B cell (primary cell): ENCODE results near the gene PIN1. TPM values are rescaled to one million over a fixed set of nuclear protein-coding genes. Genes with fewer than 3 reads are reported as not detected.

Experiments
- ATAC-seq: fragments of 200-7000 bp; cut with Tn5 transposase; one replicate; pipeline ENCODE4 v1.10.0; 2021; ENCODE audit warnings: low read depth, mild to moderate bottlenecking, moderate number of reproducible peaks, moderate library complexity
- CTCF ChIA-PET: fragments of 350-600 bp; sonication (Branson Sonifier 250); formaldehyde crosslinking; loops from one replicate; lab custom pipeline; 2021; ENCODE audit warnings: antibody characterized with exemption, inconsistent platforms; lab: Charles Lee
- POLR2A ChIA-PET: fragments of 350-600 bp; sonication (Branson Sonifier 250); formaldehyde crosslinking; loops from one replicate; lab custom pipeline; 2021; ENCODE audit warnings: antibody characterized with exemption; lab: Charles Lee
- DNase-seq: peaks from one replicate; pipeline ENCODE4 v3.0.0; 2013
- H2AFZ ChIP-seq: 2 replicates; pipeline ENCODE4 v1.6.1; 2012; ENCODE audit warnings: mild to moderate bottlenecking, low read depth, low read length; ENCODE audit not compliant: insufficient read depth, poor library complexity, severe bottlenecking
- H3K27ac ChIP-seq, 2 donors: 1 replicate in 1 of 2; 2 replicates in 1 of 2; pipeline ENCODE4 v1.5.1; 2012 to 2013; ENCODE audit warnings: low read length in 2 of 2, mild to moderate bottlenecking in 2 of 2, moderate library complexity in 1 of 2
- H3K27me3 ChIP-seq, 4 experiments: fragments of 200-600 bp in 1 of 4; sonication (generic) in 1 of 4; replicated peaks in 1 of 4; 1 replicate in 2 of 4; 2 replicates in 2 of 4; pipeline versions ENCODE4 v1.6.1 to v1.7.0; 2013 to 2016; ENCODE audit warnings: low read length in 3 of 4, mild to moderate bottlenecking in 2 of 4, mixed read lengths in 1 of 4, moderate library complexity in 1 of 4; ENCODE audit not compliant: insufficient read depth in 4 of 4, control insufficient read depth in 3 of 4; ENCODE audit errors: control extremely low read depth in 1 of 4
- H3K36me3 ChIP-seq, 2 experiments: replicated peaks in 1 of 2; 1 replicate in 1 of 2; 2 replicates in 1 of 2; pipeline versions ENCODE4 v1.6.1 to v1.7.1; 2013; ENCODE audit warnings: low read length in 1 of 2; ENCODE audit not compliant: insufficient read depth in 2 of 2, control insufficient read depth in 1 of 2; ENCODE audit errors: control extremely low read depth in 1 of 2, extremely low read depth in 1 of 2
- H3K4me1 ChIP-seq, 2 donors: fragments of 200-600 bp in 1 of 2; sonication (generic) in 1 of 2; 1 replicate in 1 of 2; 2 replicates in 1 of 2; pipeline versions ENCODE4 v1.5.1 to v1.6.1; 2013 to 2017; ENCODE audit warnings: low read length in 2 of 2; ENCODE audit not compliant: control insufficient read depth in 2 of 2, insufficient read depth in 2 of 2
- H3K4me2 ChIP-seq: replicated peaks from 2 replicates; pipeline ENCODE3; 2012; ENCODE audit warnings: mild to moderate bottlenecking, low read depth, low read length; ENCODE audit not compliant: poor library complexity, severe bottlenecking
- H3K4me3 ChIP-seq, 5 experiments: fragments of 200-600 bp in 1 of 5; sonication (generic) in 1 of 5; 1 replicate in 3 of 5; 2 replicates in 2 of 5; pipeline versions ENCODE4 v1.5.1 to v1.7.0; 2011 to 2016; ENCODE audit warnings: low read length in 4 of 5, mild to moderate bottlenecking in 4 of 5, low read depth in 2 of 5, control low read depth in 1 of 5, moderate library complexity in 1 of 5; ENCODE audit not compliant: insufficient read depth in 1 of 5; ENCODE audit errors: control extremely low read depth in 1 of 5, extremely low read depth in 1 of 5
- H3K79me2 ChIP-seq: fragments of 200-600 bp; sonication (generic); one replicate; pipeline ENCODE4 v1.6.0; 2016; ENCODE audit warnings: low read length; ENCODE audit not compliant: control insufficient read depth, insufficient read depth
- H3K9ac ChIP-seq: fragments of 200-600 bp; sonication (generic); 2 replicates; pipeline ENCODE4 v1.6.1; 2017; ENCODE audit warnings: mild to moderate bottlenecking, low read length, moderate library complexity
- H3K9me3 ChIP-seq, 3 donors: one replicate each; pipeline versions ENCODE4 v1.6.1 to v1.7.1; 2013; ENCODE audit warnings: low read length in 2 of 3; ENCODE audit not compliant: control insufficient read depth in 2 of 3, insufficient read depth in 1 of 3; ENCODE audit errors: control extremely low read depth in 1 of 3
- H4K20me1 ChIP-seq: 2 replicates; pipeline ENCODE4 v1.6.0; 2012; ENCODE audit warnings: mild to moderate bottlenecking, low read length; ENCODE audit not compliant: insufficient read depth, control insufficient read depth, poor library complexity, severe bottlenecking
- H3K27ac Mint-ChIP-seq: one replicate; pipeline ENCODE4 v1.8.0; 2021; ENCODE audit warnings: mixed read lengths
- H3K27me3 Mint-ChIP-seq: one replicate; pipeline ENCODE4 v1.8.0; 2021; ENCODE audit warnings: mixed read lengths
- H3K4me1 Mint-ChIP-seq: one replicate; pipeline ENCODE4 v1.8.0; 2021; ENCODE audit warnings: mixed read lengths
- H3K4me3 Mint-ChIP-seq: one replicate; pipeline ENCODE4 v1.8.0; 2021; ENCODE audit warnings: mixed read lengths
- H3K9me3 Mint-ChIP-seq: one replicate; pipeline ENCODE4 v1.8.0; 2022; ENCODE audit warnings: mixed read lengths; ENCODE audit not compliant: insufficient read depth
- EZH2 ChIP-seq: IDR thresholded peaks from 2 replicates; pipeline ENCODE4 v1.6.1; 2012; ENCODE audit warnings: borderline replicate concordance, low read depth, mild to moderate bottlenecking, moderate library complexity, low read length; ENCODE audit not compliant: insufficient read depth, poor library complexity, severe bottlenecking
- WGBS: methylation state at CpG from one replicate; pipeline ENCODE4 v1.1.5; 2013; ENCODE audit warnings: missing lambda C conversion rate; ENCODE audit not compliant: insufficient coverage; 5-methylcytosine and 5-hydroxymethylcytosine counted together
- intact Hi-C: fragments of 100-400 bp; cut with micrococcal nuclease; formaldehyde crosslinking; loops from one replicate; pipeline ENCODE4 v1.10.0; 2022
- polyA plus RNA-seq: library from polyadenylated mRNA; depleted of rRNA; stranded (reverse); fragments of >200 nt; gene quantifications from 2 replicates; pipeline ENCODE4 v1.2.3, GENCODE V29; 2012
- total RNA-seq, 2 donors: library from RNA; stranded (reverse); fragments of 120-200 nt in 1 of 2; gene quantifications; 1 replicate in 1 of 2; 2 replicates in 1 of 2; pipeline versions ENCODE4 v1.2.3 to v1.2.4, GENCODE V29; 2013 to 2022
- TF ChIP-seq, protein P1 (sequence below): fragments of 200-600 bp; IDR thresholded peaks from one replicate; pipeline ENCODE4 v1.8.0; 2022; ENCODE audit warnings: antibody characterized with exemption, mild to moderate bottlenecking

PIN1 gene
- total and polyA plus RNA-seq, 2 donors (not counting 1 experiment from before 2014, with no cell fraction given) = 58.9 to 99.0 TPM

DNA sequence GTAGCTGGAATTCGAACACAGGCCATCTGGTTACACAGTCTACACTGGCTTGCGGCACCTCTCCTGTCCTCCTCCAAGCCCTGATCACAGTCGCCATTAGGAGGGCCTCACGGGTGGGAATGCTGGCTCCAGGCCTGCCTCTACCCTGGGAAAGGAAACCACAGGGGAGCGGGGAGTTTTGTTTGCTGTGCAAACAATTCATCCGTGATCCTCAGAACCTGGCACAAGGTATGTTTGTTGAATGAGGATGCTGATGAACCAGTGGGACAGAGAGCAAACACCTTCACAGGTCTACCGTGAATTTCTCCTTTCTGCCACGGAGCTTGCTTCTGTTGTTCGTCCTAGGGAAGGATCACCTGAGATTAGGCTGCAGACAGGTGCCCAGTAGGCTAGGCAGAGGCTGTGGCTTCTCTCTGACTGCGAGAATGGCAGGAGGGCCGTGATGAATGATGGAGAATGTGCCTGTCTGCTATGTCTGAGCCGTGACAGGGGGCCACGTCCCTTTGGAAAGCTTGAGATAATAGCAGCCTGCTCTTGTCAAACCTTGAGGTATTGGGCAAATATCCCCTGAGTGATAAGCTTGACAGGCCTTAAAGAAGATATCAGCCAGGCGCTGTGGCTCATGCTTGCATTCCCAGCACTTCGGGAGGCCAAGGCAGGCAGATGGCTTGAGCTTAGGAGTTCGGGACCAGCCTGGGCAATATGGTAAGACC is 36.7 kb downstream of the PIN1 start:
- intact Hi-C loops = no loop called here
- POLR2A ChIA-PET = no interaction called here
- no peaks in the 10 kb centered on the region for H3K9me3 Mint-ChIP-seq
- H3K4me2 ChIP-seq = no peak overlapping the region
- CTCF ChIA-PET = no interaction called here
- H3K79me2 ChIP-seq = no peaks in the 10 kb centered on the region
- ATAC-seq (no peak), DNase-seq (no peak)
- TF ChIP-seq, protein P1, sequence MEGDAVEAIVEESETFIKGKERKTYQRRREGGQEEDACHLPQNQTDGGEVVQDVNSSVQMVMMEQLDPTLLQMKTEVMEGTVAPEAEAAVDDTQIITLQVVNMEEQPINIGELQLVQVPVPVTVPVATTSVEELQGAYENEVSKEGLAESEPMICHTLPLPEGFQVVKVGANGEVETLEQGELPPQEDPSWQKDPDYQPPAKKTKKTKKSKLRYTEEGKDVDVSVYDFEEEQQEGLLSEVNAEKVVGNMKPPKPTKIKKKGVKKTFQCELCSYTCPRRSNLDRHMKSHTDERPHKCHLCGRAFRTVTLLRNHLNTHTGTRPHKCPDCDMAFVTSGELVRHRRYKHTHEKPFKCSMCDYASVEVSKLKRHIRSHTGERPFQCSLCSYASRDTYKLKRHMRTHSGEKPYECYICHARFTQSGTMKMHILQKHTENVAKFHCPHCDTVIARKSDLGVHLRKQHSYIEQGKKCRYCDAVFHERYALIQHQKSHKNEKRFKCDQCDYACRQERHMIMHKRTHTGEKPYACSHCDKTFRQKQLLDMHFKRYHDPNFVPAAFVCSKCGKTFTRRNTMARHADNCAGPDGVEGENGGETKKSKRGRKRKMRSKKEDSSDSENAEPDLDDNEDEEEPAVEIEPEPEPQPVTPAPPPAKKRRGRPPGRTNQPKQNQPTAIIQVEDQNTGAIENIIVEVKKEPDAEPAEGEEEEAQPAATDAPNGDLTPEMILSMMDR = no peak
- TF ChIP-seq EZH2 = no peak
- no peaks in the 10 kb centered on the region for H3K4me1 Mint-ChIP-seq
- H3K27me3 ChIP-seq = no peaks in the 10 kb centered on the region
- no peak overlapping the region for H3K9ac ChIP-seq
- H2AFZ ChIP-seq = no peak overlapping the region
- 84% methylated on average over 9 of the region's 16 CpGs for WGBS
- no peak overlapping the region for H3K27ac Mint-ChIP-seq
- no peaks in the 10 kb centered on the region for H3K4me1 ChIP-seq
- H3K27me3 Mint-ChIP-seq = peaks cover 14% of the 10 kb centered on the region
- no peak overlapping the region for H3K4me3 Mint-ChIP-seq
- no peaks in the 10 kb centered on the region for H4K20me1 ChIP-seq
- no peak overlapping the region for H3K4me3 ChIP-seq
- no peaks in the 10 kb centered on the region for H3K9me3 ChIP-seq
- no peaks in the 10 kb centered on the region for H3K36me3 ChIP-seq
- no peak overlapping the region for H3K27ac ChIP-seq

DNA sequence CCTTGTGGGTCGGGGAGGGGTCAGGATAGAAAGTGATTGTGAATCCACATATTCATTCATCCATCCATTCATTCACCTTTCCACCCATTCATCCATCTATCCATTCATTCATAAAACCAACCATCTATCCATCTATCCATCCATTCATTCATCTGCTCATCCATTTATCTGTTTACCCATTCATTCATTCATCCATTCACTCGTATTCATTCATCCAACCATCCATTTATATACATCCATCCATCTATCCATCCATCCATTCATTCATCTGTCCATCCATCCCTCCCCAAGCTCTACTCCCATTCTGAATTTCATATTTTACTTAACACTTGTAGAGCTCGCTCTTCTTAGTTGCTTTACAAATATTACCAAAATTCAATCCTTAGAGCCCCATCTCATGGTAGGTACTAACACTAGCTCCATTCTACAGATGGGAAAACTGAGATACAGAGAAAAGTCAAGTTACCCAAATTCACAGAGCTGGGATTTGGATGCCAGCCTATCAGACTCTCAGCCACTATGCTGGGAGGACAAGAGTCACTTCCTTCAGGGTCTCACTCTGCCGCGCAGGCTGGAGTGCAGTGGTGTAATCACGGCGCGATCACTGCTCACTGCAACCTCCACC is 37.6 kb downstream of the PIN1 start:
- Histone ChIP-seq H3K27me3 (no peaks in the 10 kb centered on the region), H3K4me3 (no peak overlapping the region), H2AFZ (no peak overlapping the region), H3K4me2 (no peak overlapping the region), H3K79me2 (no peaks in the 10 kb centered on the region), H4K20me1 (no peaks in the 10 kb centered on the region), H3K36me3 (no peaks in the 10 kb centered on the region), H3K27ac (no peak overlapping the region), H3K4me1 (no peaks in the 10 kb centered on the region), H3K9me3 (peaks cover 0 to 2% (median 0%) of the 10 kb centered on the region in 3 donors), H3K9ac (no peak overlapping the region)
- Mint-ChIP-seq H3K27ac (no peak overlapping the region), H3K4me3 (no peak overlapping the region), H3K27me3 (peaks cover 14% of the 10 kb centered on the region), H3K9me3 (no peaks in the 10 kb centered on the region), H3K4me1 (no peaks in the 10 kb centered on the region)
- TF ChIP-seq, protein P1 = no peak
- TF ChIP-seq EZH2 = no peak
- WGBS = 92% methylated on average over 7 of the region's 8 CpGs
- CTCF ChIA-PET = interaction anchor here (0.7 kb wide), 1 partner anchor 1867 kb away, joined by 3 read pairs; the partner anchor contains the start of gene ELAVL1
- intact Hi-C loops = no loop called here
- ATAC-seq (no peak), DNase-seq (no peak)
- POLR2A ChIA-PET = no interaction called here
